Epithelial cell of prostate (primary cell): ENCODE measurements around the gene ANKDD1A.

Source experiments
- DNase-seq: peaks from one replicate; pipeline ENCODE4 v3.0.0-alpha.2; 2011; ENCODE audit warnings: low read depth, low spot score
- H3K27ac ChIP-seq: fragments of 450-650 bp; 2 replicates; pipeline ENCODE4 v1.5.1; 2017; ENCODE audit warnings: mild to moderate bottlenecking

ANKDD1A gene

DNA sequence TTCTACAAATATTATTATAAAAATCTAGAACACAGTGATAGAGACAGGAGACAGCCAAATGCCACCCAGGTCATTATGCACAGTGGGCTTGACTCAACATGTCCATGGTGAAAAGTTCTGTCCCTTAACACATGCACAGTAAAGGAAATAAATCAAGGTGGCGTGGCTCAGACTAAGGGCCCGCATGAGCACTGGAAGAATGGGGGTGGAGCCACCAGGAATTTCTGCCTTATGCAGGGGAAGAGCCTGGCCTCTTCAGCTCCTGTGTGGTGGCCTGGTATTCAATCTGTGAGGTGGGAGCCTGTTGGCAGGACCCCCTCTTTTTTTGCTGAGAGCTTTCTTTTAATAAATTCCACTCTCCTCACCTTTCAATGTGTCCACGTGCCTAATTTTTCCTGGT is 95.2 kb downstream of the ANKDD1A start:
- DNase-seq, result no peak
- no peak overlapping the region for H3K27ac ChIP-seq
